Activated CD4-positive, alpha-beta T cell treated with anti-CD3 and anti-CD28 coated beads, Interleukin-2, amount 50 U/mL, for 24 hours (primary cell): ENCODE results near the gene ORC6.
A peak's percentile ranks its signal among the peaks of the same experiment; 100 is the strongest.
"Not testable (repeated sequence)": the region's sequence is repeated elsewhere in the genome, so short reads cannot be mapped to it uniquely, and the experiment has no call there.

Source experiments
- DNase-seq, 2 donors: peaks; one replicate each; pipeline ENCODE4 v3.0.0-alpha.2; 2020; ENCODE audit warnings: low read depth in 1 of 2, low spot score in 1 of 2

The ORC6 gene, protein sequence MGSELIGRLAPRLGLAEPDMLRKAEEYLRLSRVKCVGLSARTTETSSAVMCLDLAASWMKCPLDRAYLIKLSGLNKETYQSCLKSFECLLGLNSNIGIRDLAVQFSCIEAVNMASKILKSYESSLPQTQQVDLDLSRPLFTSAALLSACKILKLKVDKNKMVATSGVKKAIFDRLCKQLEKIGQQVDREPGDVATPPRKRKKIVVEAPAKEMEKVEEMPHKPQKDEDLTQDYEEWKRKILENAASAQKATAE

GRCh38 chr16:46689365-46690280 is at the start of gene ORC6:
Gene ORC6, plus strand, starts transcription at chr16:46689659. Its CDS starts 47 bp downstream, at chr16:46689706.
- DNase-seq = peak; percentile 42 to 97

- DNase-seq = no peak
Measured at GRCh38 chr16:46648656-46649055, 40.8 kb upstream of the ORC6 start.

DNA sequence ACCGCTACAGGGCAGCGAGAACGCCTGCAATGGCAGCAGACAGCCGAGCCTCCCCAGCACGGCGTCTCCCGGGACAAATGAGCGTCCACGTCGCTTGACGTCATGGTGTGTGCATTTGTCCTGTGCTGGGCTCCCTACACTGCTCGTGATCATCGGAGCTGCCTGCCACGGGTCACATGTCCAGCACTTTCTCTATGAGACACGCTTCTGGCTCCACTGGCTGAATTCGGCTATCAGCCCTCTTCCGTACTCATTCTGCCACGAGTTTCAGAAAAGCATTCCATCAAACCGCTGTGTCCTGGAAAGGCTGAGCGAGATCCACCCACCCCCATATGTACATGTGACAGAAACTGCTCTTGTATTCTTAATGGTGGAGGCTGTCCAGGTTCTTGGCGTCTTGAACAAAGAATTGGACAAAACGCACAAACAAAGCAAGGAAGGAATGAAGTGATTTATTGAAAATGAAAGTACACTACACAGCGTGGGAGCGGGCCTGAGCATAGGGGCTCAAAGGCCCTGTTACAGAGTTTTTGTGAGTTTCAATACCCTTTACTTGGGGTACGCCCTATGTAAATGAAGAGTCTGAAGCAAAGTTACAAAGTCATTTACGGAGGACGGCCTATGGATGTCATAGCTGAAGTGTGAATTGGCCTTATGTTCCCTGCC is 39.7 kb upstream of the ORC6 start:
- no peak for DNase-seq

DNA sequence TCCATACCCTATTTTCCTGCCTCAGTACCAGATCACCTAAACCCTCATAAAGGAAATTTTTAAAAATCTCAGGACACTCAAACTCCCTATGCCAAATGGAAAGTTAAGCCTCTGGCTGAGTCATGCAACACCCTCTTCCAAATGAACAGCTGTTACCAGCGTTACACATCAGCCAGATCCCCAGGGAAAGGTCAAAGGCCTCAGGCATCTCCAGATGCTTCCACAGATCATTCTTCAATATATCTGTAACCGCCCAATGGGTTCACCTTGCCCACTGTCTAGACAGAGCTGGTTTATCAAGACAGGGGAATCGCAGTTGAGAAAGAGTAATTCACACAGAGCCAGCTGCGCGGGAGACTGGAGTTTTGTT is 39.2 kb upstream of the ORC6 start:
- no peak for DNase-seq

DNA sequence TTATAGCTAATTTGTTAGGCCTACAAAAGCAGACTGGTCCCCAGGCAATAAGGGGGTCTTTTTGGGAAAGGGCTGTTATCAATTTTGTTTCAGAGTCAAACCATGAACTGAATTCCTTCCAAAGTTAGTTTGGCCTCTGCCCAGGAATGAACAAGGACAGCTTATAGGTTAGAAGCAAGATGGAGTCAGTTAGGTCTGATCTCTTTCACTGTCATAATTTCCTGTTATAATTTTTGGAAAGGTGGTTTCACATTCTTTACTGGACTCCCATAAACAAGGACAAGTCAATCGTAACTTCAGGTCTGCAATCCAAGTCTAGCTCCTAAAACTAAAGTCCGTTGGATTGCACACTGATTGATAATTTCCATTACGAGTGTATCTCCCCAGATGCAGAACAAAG is 38.2 kb upstream of the ORC6 start:
- no peak for DNase-seq

DNA sequence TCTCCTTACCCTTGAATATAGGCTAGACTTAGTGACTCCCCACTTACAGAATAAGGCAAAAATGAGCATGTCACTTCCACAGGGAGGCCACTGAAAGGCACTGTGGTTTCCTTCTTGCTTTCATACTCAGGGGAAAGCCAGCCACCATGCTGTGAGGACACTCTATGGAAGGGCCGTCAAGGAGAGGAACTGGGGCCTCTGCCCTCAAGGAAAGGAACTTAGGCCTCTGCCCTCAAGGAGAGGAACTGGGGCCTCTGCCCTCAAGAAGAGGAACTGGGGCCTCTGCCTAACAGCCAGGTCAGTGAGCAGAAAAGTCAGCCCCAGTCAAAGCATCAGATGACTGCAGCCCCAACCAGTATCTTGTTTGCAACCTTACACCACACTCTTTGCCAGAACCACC is 30.5 kb upstream of the ORC6 start:
- DNase-seq = peak in 1 of 2 donors; percentile 3

- DNase-seq = no peak
Measured at GRCh38 chr16:46662123-46662522, 27.3 kb upstream of the ORC6 start.

GRCh38 chr16:46673320-46674013 is 16.0 kb upstream of the ORC6 start:
- peak in 1 of 2 donors; percentile 27 for DNase-seq

- DNase-seq = not testable (repeated sequence)
Measured at GRCh38 chr16:46677943-46678342, 11.5 kb upstream of the ORC6 start.

DNA sequence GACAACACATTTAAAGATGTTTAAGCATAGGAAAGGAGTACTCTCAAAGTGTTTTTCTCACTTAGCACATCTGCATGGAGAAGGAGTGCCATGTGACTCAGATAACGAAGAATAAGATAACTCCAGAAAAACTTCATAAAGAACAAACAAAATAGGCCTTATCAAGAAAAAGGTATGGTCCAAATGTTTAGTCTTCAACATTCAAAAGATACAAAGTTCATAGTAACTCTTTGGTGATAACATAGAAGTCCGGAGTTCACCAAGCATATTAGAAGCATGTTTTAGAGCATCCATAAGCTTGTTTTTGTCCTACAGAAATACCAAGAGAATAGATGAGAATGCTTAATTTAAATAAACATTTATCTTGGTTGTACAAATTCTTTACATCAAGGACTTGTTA is 7.6 kb upstream of the ORC6 start:
- DNase-seq = not testable (repeated sequence)

GRCh38 chr16:46686815-46687473 is 2.5 kb upstream of the ORC6 start:
- no peak for DNase-seq

DNA sequence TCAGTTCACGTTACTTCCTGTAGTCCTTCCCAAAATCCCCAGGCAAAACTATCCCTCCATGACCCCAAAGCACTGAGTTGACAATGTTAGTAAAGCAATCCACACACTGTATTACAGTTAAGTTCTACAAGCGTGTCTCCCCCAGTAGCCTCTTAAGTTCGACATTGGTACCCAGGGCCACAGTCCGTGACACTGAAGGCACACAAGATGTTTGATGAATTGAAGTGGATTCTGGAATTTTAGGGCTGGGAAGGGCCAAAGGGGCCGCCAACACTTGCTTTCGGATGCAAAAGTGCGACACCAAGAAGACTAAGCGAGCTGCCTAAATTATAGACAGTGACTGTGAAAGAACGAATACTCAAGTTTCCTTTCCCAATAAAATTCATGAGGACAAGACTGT is 2.0 kb upstream of the ORC6 start:
- no peak for DNase-seq

GRCh38 chr16:46688101-46688653 is 1.3 kb upstream of the ORC6 start:
- DNase-seq = no peak

DNA sequence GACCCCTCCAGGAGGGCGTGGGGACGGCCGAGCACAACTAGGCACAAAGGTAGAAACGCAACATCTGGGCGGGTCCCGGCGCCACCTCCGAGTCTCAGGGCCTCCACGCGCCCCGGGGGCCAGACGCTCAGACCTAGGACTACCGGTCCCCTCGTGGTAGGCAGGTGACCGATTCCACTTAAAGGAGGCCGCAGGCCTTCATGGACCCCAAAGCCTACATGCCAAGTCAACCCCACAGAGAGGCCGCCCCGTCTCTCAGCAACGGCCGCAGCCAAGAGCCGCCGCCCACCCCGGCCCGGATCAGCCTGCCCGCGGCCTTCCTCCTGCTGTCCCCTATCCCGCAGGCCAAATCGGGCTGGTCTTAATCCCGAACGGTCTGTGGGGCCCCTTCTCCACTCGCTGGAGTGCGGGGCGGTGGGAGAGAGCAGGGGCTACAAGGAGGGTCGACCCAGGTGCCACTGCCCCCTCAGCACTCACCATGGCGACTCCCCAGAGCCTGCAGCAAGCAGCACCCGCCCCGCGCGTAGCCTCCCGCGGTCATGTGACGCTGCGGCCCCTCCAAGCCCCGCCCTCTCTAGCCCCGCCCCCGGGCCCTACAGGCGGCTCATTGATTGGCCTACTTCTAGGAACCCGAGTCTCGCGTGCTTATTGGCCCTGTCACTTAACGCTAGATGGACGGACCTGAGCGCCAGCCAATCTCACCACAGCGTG is 650 bp upstream of the ORC6 start, which contains the start of gene VPS35:
Gene VPS35, minus strand, starts transcription at position 525 of the 711 bp plus-strand sequence. Its CDS starts 45 bp downstream, at position 480.
- DNase-seq = peak; percentile 99 to 100

DNA sequence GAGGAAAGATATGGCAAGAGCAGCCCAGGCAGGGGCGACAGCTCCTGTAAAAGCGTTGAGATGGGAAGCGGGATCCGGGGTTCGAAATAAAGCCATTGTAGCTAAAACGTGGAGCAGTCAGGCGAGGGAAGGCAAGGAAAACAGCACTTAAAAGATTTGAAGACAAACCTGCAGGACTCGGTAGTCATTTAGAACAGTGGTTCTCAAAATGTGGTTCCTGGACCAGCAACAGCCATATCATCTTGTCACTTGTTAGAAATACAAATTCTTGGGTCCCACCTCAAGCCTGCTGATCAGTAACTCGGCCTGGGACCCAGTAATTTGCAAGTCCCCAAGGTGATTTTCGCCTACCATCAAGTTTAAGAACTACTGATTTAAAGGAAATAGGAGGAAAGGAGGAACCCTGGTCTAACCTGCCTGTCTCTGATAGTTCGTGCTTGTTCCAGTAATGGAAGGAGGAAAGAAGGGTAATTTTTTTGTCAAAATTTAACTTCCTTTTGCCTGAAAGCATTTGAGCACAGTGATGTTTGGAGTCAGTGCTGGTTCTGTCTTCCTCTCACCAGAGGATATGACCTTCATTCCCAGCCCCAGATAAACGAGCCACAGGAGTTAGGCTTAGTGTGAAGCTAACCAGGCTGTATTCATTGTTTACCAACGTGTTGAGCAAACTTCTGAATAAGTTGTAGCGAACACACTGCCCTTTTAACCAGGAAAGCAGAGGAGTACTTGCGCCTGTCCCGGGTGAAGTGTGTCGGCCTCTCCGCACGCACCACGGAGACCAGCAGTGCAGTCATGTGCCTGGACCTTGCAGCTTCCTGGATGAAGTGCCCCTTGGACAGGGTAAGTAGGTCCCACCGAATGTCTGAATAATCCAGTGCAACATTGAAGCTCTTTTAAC is 1.1 kb downstream of the ORC6 start:
- no peak for DNase-seq

GRCh38 chr16:46691726-46692125 is 2.3 kb downstream of the ORC6 start:
- DNase-seq = no peak

DNA sequence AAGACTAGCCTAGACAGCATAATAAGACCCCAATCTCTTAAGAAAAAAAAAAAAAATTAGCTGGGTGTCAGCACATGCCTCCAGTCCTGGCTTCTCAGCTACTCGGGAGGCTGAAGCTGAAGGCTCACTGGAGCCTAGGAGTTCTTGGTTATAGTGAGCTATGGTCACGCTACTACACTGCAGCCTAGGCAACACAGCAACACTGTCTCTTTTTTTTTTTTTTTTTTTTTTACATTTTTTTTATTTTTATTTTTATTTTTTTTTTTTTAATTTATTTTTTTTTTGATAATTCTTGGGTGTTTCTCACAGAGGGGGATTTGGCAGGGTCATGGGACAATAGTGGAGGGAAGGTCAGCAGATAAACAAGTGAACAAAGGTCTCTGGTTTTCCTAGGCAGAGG is 4.1 kb downstream of the ORC6 start:
- no peak for DNase-seq

DNA sequence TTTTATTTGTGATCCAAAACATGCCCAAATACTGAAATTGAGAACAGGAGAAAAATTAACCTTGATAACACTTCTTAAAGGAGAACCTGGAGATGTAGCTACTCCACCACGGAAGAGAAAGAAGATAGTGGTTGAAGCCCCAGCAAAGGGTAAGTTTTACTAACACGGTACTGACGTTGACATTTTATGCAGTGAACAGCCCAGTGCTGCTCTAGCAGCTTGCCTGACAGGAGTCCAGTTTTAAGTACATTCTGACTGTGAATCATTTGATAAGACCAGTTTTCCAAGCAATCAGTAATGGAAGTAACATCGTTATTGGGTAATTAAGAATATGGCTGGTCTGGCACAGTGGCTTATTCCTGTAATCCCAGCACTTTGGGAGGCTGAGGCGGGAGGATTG is 6.5 kb downstream of the ORC6 start:
- no peak for DNase-seq

GRCh38 chr16:46696957-46697356 is 7.5 kb downstream of the ORC6 start:
- DNase-seq = no peak
